HG03439 (cell line): ENCODE data around the gene ZNF419.
"Not testable (repeated sequence)": the region's sequence is repeated elsewhere in the genome, so short reads cannot be mapped to it uniquely, and the experiment has no call there.

Source experiments
- ATAC-seq: cut with Tn5 transposase; IDR thresholded peaks from one replicate; pipeline ENCODE4 v1.9.1; 2021; ENCODE audit warnings: mild to moderate bottlenecking, moderate library complexity; ENCODE audit not compliant: unreplicated experiment

The ZNF419 gene

DNA sequence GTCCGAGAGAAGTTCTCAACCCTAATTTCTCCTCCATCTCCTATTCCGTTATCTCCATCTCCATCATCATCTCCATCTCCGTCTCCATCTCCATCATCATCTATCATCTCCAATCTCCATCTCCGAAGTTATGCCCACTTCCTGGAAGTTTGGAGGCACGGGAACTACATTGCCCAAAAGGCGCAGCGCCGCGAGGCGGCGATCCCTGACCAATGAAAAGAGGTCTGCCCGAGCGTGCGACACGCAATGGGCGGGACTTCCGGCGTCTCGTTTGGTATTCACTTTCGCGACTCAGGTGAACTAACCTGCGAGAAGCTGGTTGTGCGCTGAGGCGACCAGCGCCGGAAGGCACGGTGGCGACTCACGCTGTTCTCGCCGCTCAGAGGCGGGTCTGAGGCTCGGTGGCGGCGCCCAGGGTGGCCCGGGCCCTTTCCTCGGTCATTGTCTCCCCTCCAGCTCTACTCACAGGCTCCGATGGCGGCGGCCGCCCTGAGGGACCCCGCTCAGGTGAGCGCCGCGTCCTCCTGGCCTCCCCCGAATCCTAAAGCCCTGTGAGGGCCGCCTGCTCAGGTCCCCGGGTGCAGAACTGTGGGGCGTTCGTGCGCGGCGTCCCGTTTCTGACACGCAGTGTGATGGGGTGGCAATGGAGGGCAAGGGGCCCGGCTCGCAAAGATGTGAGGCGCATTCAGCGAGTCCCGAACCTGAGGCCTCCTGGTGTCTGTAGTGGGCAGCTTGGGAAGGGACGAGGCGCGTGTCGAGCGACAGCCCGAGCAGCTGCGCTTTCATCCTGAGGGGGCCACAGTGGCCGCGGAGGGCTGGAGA, at the start of gene ZNF419:
TSS of gene ZNF419 (plus strand) at position 274 of the 822 bp plus-strand sequence. CDS start at position 475, 201 bp downstream.
- peak; percentile 98 for ATAC-seq

DNA sequence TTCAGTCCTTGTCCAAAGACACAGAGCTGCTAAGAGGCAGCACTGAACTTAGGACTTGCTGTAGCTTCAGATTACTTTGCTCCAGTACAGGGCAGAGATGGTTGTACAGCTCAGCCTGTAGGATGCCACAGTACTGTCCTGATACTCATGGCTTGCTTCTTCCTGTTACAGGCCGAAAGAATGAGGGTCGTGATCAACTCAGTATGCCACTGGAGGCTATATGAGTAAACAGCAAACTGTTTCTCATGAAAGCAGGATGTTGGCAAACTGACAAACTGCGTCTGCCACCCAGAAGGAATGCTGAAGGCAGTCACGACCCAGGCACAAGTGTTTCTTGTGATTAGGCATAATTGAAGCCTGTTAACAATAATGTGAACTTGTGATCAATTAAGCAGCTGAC, 49.6 kb upstream of the ZNF419 start:
- no peak for ATAC-seq

DNA sequence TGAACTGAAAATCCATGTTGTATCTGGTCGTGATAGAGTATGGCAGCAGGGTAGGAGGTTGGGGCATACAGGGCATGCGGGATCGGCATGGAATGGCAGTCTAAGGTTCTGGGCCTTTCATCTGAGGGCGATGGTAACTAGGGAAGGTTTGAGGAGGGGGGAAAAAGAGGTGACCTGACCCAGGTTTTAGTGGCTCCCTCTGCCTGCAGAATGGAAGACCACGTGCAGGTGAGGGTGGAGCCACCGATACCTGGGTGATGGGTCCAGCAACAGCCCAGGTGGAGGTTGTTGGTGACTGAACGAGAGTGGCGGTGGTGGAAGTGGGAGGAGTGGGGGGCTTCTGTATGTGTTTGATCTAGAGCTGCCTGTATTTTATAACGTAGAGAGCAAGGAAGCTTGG, 48.6 kb upstream of the ZNF419 start:
- no peak for ATAC-seq

DNA sequence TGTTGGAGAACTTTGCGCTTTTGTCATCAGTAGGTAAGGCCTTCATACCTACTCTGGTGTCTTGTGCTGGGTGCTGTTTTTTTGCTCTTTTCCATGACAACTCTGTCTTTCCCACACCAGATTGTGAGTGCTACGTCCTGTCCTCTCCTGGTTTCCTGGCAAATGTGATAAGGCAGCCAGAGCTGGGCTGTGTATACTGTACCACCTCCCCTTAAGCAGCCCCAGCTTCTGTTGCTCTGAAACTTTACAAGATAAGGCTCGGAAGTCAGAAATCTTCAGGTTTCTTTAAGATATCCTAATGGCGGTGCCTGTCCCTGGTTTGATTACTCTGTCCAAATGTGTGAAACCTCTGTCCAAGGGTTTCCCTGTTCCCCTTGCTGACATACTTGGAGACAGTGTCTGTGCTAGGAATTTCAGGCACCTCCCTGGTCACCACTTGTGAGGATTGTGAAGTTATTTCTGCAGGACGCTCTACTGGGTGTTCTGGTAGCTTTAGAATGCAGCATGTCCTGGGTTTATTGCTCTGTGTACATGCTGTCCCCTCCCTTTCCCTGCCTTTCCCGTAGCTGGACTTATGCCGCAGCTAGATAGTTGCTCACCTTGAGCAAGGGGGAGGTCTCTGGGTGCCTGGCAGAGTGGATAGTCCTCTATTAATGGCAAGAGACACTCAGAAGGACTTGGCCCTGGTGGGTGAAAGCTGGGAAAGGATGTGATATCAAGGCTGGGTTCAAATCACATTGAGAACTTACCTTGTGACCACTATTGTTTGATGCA, 45.4 kb upstream of the ZNF419 start:
- no peak for ATAC-seq

DNA sequence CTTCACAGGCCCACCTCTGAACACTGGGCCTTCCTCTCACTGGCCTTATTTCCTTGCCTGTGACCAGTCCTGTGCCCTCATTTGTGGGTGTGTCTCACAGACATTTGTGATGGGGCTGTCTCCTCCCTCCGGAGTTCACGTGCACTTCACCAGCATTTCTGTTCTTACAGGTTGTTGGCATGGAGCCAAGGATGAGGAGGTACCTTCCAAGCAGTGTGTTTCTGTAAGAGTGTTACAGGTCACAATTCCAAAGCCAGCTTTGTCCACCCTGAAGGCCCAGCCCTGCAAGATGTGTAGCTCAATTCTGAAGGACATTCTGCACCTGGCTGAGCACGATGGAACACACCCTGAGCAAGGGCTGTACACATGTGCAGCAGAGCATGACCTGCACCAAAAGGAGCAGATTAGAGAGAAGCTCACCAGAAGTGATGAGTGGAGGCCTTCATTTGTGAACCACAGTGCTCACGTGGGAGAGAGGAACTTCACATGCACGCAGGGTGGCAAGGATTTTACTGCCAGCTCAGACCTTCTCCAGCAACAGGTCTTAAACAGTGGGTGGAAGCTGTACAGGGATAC, 44.3 kb upstream of the ZNF419 start:
- no peak for ATAC-seq

DNA sequence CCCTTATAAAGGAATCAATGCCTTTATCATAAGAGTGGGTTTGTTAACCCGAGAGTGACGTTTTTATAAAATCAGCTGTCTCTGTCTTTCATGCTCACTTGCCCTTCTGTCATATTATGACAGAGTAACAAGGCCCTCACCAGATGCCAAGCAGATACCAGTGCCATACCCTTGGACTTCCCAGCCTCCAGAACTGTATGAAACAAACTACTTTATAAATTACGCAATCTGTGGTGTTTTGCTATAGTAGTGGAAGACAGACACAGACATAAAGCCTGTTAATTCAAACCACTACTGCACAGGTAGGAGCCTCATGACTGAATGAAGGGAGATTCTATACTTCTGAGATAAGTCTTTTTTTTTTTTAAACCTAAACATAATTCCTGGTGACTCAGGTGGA, 35.2 kb upstream of the ZNF419 start:
- no peak for ATAC-seq

DNA sequence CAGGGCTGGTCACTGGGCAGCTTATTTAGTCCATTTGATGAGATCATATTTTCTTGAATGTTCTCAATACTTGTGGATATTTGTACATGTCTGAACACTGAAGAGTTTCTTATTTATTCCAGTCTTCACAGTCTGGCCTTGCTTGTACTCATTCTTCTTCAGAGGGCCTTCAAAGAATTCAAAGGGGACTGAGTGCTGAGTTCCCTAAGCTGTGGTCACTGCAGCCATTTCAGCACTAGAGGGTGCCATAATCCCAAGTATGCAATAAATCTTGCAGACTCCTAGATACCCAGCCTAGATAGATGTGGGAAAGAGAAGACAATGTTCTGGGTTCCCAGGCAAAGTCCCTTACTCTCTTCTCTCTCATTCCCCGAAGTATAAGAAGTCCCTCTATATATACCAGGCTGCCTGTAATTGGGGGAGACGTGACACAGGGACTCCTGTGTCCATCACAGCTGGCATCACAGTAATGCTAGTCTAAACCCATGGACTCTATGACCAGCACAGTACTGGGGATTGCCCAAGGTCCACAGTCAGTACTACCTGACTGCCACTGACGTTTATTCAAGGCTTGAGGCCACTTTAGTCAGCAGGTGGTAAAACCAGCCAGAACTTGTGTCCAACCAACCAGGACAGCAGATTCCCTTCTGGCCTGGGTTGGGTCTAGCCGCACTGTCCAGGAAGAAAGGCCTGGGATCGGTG, 21.7 kb upstream of the ZNF419 start:
- no peak for ATAC-seq

DNA sequence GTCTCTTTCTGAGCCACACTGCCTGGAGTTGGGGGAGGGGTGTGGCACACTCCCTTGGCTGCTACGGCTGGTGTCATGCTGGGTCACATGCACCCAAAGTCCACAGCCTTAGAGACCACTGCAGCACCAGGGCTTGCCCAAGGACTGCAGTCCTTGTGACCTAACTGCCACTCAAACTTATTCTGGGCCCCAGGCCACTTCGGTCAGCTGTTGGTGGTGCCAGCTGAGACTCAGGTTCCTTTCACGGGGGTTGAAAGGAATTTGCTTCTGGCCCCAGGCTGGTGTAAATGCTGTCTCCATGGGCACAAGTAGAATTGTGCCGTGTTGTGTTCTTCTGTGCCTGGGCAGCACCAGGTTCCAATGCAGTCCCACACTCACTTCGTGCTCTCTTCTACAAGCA, 21.1 kb upstream of the ZNF419 start:
- no peak for ATAC-seq

DNA sequence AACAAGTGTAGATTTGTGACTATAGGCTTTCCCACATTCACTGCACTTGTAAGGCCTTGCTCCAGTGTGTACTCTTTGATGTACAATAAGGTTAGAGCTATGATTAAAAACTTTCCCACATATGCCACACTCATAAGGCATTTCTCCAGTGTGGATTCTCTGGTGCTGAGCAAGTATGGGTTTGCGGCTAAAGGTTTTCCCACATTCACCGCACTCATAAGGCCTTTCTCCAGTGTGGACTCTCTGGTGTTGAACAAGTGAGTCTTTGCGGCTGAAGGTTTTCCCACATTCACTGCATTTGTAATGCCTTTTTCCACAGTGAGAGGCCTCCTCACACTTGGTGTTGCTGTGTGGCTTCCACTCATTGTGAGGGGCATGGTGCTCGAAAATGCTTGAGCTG, 13.9 kb upstream of the ZNF419 start:
- no peak for ATAC-seq

DNA sequence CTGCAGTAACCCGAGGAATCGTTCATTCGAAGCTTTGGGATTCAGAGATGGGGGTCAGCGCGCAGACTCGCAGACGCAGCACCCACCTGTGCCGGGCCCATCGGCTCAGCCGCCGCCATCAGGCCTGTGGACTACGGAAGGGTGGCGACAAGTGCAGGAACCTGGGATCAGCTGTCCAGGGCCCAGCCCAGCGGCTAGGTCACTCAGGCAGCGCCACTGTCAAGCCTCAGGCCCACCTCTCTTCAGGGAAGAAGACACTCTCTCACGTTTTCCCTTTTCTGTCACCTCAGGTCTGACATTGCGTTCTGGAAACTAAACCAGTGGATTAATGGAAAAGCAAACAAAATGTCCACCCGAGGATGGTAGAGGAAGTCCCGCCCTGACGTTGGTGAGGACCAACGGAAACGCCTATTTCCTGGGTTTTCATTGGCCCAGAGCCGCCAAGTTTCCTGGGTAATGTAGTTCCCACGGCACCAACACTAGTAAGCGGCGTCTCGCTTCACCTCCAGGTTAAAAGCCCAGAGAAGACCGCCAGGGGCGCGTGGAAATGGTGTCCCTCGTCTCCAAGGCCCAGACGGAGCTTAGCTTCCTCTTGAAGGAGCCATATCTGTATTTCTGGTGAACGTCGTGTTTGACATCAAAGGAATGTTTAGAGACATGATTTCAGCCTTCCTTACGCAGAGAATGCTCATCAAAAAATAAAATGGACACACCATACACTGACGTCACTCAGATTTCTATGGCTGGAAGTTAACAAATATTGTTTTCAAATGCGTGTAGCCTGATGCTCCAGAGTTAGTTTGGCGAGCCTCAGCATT, 10.2 kb upstream of the ZNF419 start, which contains the start of gene ZNF772:
TSS of gene ZNF772 (minus strand) at position 376 of the 818 bp plus-strand sequence. CDS start at position 119, 257 bp downstream.
- peak; percentile 86 for ATAC-seq

DNA sequence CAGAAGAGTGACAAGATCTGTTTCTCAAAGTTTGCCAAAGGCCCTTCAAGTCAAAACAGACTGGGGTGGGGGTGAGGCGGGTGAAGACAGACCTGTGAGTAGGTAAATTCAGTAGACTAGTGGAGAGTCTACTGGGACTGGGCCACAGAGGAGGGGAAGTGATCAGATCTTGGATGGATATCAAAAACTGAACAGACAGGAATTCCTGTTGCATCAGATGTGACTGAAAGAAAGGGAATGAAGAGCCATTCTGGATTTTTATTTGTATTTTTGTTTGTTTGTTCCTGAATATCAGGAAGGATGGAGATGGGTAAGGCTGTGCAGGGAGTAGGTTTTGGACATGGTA, 722 bp downstream of the ZNF419 start:
- not testable (repeated sequence) for ATAC-seq

DNA sequence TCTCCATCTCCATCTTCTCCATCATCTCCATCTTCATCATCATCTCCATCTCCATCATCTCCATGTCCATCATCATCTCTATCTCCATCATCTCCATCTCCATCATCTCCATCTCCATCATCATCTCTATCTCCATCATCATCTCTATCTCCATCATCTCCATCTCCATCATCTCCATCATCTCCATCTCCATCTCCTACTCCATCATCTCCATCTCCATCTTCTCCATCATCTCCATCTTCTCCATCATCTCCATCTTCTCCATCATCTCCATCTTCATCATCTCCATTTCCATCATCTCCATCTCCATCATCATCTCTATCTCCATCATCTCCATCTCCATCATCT, 11.8 kb downstream of the ZNF419 start:
- ATAC-seq = not testable (repeated sequence)

DNA sequence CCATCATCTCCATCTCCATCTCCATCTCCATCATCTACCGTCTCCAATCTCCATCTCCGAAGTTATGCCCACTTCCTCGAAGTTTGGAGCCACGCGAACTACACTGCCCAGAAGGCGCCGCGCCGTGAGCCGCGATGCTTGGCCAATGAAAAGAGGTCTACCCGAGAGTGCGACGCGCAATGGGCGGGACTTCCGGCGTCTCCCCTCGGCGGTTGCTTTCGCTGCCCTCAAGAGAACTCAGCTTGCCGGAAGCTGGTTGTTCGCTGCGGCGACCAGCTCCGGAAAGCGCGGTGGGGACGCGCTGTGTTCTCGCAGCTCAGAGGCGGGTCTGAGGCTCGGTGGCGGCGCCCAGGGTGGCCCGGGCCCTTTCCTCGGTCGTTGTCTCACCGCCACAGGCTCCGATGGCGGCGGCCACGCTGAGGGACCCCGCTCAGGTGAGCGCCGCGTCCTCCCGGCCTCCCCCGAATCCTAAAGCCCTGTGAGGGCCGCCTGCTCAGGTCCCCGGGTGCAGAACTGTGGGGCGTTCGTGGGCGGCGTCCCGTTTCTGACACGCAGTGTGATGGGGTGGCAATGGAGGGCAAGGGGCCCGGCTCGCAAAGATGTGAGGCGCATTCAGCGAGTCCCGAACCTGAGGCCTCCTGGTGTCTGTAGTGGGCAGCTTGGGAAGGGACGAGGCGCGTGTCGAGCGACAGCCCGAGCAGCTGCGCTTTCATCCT, 12.3 kb downstream of the ZNF419 start, which contains the start of gene ZNF773:
TSS of gene ZNF773 (plus strand) at position 259 of the 716 bp plus-strand sequence. CDS start at position 402, 143 bp downstream.
- ATAC-seq = peak; percentile 94

DNA sequence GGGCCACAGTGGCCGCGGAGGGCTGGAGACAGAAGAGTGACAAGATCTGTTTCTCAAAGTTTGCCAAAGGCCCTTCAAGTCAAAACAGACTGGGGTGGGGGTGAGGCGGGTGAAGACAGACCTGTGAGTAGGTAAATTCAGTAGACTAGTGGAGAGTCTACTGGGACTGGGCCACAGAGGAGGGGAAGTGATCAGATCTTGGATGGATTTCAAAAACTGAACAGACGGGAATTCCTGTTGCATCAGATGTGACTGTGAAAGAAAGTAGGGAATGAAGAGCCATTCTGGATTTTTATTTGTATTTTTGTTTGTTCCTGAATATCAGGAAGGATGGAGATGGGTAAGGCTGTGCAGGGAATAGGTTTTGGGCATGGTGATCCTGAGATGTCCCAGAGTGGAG, 12.8 kb downstream of the ZNF419 start:
- ATAC-seq = peak; percentile 6

DNA sequence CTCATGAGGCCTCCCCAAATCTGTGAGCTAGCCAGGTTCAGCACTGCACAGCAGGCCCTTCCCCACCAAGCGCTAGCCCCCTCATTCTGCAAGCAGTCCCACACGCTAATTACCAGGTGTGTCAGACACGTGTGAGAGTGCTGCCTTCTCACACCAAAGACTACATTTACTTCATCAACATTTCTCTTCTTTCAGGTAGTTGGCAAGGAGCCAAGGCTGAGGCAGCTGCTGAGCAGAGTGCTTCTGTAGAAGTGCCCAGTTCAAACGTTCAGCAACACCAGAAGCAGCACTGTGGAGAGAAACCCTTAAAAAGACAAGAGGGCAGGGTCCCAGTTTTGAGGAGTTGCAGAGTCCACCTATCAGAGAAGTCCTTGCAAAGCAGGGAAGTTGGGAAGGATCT, 18.6 kb downstream of the ZNF419 start:
- no peak for ATAC-seq

DNA sequence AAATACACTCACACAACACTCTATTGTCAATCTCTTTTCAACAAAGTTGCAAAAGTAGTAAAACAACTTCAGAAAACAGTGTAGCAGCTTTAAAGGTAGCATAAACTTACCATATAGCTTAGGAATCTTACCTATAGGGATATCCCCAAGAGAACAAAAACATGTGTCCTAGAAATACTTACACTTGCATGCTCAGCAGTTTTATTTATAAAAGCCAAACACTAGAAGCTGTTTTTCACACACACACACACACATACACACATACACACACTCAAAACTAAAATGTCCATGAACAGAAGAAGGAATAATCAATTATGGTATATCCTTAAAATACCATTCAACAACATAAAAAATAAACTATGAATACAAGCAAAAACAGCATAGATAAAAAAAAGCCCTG, 23.9 kb downstream of the ZNF419 start:
- ATAC-seq = no peak

DNA sequence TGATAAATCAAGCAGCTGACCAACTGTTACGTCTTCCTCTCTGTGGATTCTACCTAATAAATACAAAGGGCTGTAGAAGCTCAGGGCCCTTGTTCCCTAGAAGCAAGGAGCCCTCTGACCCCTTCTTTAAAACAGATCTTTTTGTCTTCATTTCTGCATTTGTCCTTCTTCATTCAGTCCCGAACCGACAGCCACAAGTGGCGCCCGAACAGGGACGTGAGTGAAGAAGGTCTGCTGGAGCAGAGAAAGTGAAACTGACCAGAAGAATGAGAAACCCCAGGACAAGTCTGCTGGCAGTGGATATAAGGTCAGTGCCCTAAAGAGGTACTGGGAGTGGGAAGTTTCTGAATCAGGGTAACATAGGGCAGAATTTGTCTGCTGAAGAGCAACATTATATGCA, 25.3 kb downstream of the ZNF419 start:
- ATAC-seq = no peak

DNA sequence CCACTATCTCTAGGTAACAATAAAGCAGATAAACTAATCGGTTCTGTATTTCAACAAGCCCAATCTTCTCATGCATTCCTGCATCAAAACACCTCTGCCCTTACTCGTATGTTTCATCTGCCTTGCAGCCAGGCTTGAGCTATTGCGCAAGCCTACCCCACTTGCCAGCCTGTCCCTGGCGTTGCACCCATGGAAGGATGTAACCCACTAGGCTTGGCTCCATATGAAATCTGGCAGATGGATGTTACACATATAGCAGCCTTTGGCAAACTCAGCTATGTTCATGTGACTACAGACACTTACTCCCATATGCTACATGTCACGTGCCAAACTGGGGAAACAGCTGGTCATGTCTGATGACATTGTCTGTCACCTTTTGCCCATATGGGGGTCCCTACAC, 27.7 kb downstream of the ZNF419 start:
- no peak for ATAC-seq

DNA sequence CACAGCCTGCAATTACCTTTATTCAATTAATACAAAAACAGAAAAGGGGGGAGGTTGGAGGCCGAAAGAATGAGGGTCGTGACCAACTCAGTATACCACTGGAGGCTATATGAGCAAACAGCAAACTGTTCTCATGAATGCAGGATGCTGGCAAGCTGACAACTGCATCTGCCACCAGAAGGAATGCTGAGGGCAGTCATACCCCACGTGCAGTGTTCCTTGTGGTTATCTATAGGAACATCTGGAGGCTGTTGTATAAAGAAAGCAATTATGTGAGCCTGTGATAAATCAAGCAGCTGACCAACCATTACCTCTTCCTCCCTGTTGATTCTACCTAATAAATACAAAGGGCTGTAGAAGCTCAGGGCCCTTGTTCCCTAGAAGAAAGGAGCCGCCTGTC, 30.5 kb downstream of the ZNF419 start:
- ATAC-seq = not testable (repeated sequence)
